Chondrocyte (in vitro differentiated cells): Measurements from ENCODE around the gene CREB5. TPM values are rescaled to one million over a fixed set of nuclear protein-coding genes. Genes with fewer than 3 reads are reported as not detected.

ENCODE experiments used
- DNase-seq: peaks from one replicate; pipeline ENCODE4 v3.0.0; 2021; ENCODE audit warnings: mixed read lengths, low spot score
- H3K27ac Mint-ChIP-seq: one replicate; pipeline ENCODE4 v1.8.0; 2021; ENCODE audit warnings: mild to moderate bottlenecking, moderate library complexity, mixed read lengths; ENCODE audit not compliant: unreplicated experiment
- H3K27me3 Mint-ChIP-seq: 2 replicates; pipeline ENCODE4 v1.8.0; 2021; ENCODE audit warnings: low read depth, mixed read lengths
- H3K36me3 Mint-ChIP-seq: 2 replicates; pipeline ENCODE4 v1.8.0; 2021; ENCODE audit warnings: low read depth, mixed read lengths
- H3K4me1 Mint-ChIP-seq: 2 replicates; pipeline ENCODE4 v1.8.0; 2021; ENCODE audit warnings: low read depth, mild to moderate bottlenecking, mixed read lengths
- H3K4me3 Mint-ChIP-seq: one replicate; pipeline ENCODE4 v1.8.0; 2021; ENCODE audit warnings: mild to moderate bottlenecking, moderate library complexity, mixed read lengths; ENCODE audit not compliant: unreplicated experiment
- H3K9me3 Mint-ChIP-seq: 2 replicates; pipeline ENCODE4 v1.8.0; 2021; ENCODE audit warnings: low read depth, mixed read lengths
- CTCF ChIP-seq: fragments of 200-600 bp; sonication (generic); IDR thresholded peaks from 2 replicates; pipeline ENCODE4 v1.5.0; 2021; ENCODE audit warnings: antibody characterized with exemption, mild to moderate bottlenecking, moderate library complexity
- total RNA-seq: library from RNA; stranded (reverse); gene quantifications from 3 replicates; pipeline ENCODE4 v1.2.1, GENCODE V29; 2021

The CREB5 gene
- total RNA-seq, 1 donor from 2014 or later: 8.2 TPM

GRCh38 chr7:28466341-28466740, 54.0 kb downstream of the CREB5 start:
- no peak for TF ChIP-seq CTCF
- Mint-ChIP-seq H3K27ac (no peak overlapping the region), H3K27me3 (no peaks in the 10 kb centered on the region), H3K4me3 (no peak overlapping the region), H3K9me3 (peaks cover 6% of the 10 kb centered on the region), H3K36me3 (peaks cover 2% of the 10 kb centered on the region), H3K4me1 (no peaks in the 10 kb centered on the region)
- DNase-seq: no peak

GRCh38 chr7:28466885-28467284, 54.6 kb downstream of the CREB5 start:
- no peak for TF ChIP-seq CTCF
- H3K36me3 Mint-ChIP-seq: peaks cover 2% of the 10 kb centered on the region
- H3K27me3 Mint-ChIP-seq: no peaks in the 10 kb centered on the region
- H3K4me3 Mint-ChIP-seq: no peak overlapping the region
- H3K9me3 Mint-ChIP-seq: peaks cover 6% of the 10 kb centered on the region
- no peak overlapping the region for H3K27ac Mint-ChIP-seq
- no peak for DNase-seq
- H3K4me1 Mint-ChIP-seq: no peaks in the 10 kb centered on the region

- Mint-ChIP-seq H3K4me1 (peaks cover 7% of the 10 kb centered on the region), H3K27ac (no peak overlapping the region), H3K4me3 (no peak overlapping the region), H3K9me3 (no peaks in the 10 kb centered on the region), H3K36me3 (no peaks in the 10 kb centered on the region), H3K27me3 (no peaks in the 10 kb centered on the region)
- DNase-seq: no peak
- no peak for TF ChIP-seq CTCF
Observed at GRCh38 chr7:28469562-28469961, 57.2 kb downstream of the CREB5 start.

- TF ChIP-seq CTCF: no peak
- Mint-ChIP-seq H3K9me3 (no peaks in the 10 kb centered on the region), H3K27me3 (no peaks in the 10 kb centered on the region), H3K4me1 (peaks cover 7% of the 10 kb centered on the region), H3K4me3 (no peak overlapping the region), H3K27ac (no peak overlapping the region), H3K36me3 (no peaks in the 10 kb centered on the region)
- DNase-seq: no peak
Observed at GRCh38 chr7:28470344-28470743, 58.0 kb downstream of the CREB5 start.

GRCh38 chr7:28472332-28472731, 60.0 kb downstream of the CREB5 start:
- H3K4me3 Mint-ChIP-seq: no peak overlapping the region
- no peak for DNase-seq
- no peaks in the 10 kb centered on the region for H3K9me3 Mint-ChIP-seq
- no peaks in the 10 kb centered on the region for H3K36me3 Mint-ChIP-seq
- no peaks in the 10 kb centered on the region for H3K27me3 Mint-ChIP-seq
- peaks cover 12% of the 10 kb centered on the region for H3K4me1 Mint-ChIP-seq
- no peak overlapping the region for H3K27ac Mint-ChIP-seq
- TF ChIP-seq CTCF: no peak
